Measurements from ENCODE around the gene KHDC4.

- no peak for TF ChIP-seq ZNF362 (tag by site-specific recombination; IDR thresholded peaks at IDR 0.05)
- TF ChIP-seq ZBTB49 (tag by site-specific recombination; IDR thresholded peaks at IDR 0.05; ENCODE audit: low read depth) = no peak
- TF ChIP-seq KLF7 (tag by site-specific recombination; IDR thresholded peaks at IDR 0.05; ENCODE audit: borderline replicate concordance) = no peak
- TF ChIP-seq ZNF239 (tag by site-specific recombination; IDR thresholded peaks at IDR 0.05) = no peak
- TF ChIP-seq ZNF335 (tag by site-specific recombination; conservative IDR thresholded peaks at IDR 0.05) = no peak
- no peak for TF ChIP-seq ZNF350 (tag by site-specific recombination; IDR thresholded peaks at IDR 0.05)
- no peak for TF ChIP-seq PBX3 (CRISPR knock-in tag; IDR thresholded peaks at IDR 0.05)
Observed at GRCh38 chr1:155969377-155969791, 35.2 kb upstream of the KHDC4 start.

All from HEK293 (cell line).